ENCODE data around the gene AGER. TPM values are rescaled to one million over a fixed set of nuclear protein-coding genes. Genes with fewer than 3 reads are reported as not detected.
A peak's percentile ranks its signal among the peaks of the same experiment; 100 is the strongest.

Gene AGER
- total and polyA plus RNA-seq, 2 donors (not counting 1 experiment from before 2014, with no cell fraction given), result 29.9 to 38.8 TPM

DNA sequence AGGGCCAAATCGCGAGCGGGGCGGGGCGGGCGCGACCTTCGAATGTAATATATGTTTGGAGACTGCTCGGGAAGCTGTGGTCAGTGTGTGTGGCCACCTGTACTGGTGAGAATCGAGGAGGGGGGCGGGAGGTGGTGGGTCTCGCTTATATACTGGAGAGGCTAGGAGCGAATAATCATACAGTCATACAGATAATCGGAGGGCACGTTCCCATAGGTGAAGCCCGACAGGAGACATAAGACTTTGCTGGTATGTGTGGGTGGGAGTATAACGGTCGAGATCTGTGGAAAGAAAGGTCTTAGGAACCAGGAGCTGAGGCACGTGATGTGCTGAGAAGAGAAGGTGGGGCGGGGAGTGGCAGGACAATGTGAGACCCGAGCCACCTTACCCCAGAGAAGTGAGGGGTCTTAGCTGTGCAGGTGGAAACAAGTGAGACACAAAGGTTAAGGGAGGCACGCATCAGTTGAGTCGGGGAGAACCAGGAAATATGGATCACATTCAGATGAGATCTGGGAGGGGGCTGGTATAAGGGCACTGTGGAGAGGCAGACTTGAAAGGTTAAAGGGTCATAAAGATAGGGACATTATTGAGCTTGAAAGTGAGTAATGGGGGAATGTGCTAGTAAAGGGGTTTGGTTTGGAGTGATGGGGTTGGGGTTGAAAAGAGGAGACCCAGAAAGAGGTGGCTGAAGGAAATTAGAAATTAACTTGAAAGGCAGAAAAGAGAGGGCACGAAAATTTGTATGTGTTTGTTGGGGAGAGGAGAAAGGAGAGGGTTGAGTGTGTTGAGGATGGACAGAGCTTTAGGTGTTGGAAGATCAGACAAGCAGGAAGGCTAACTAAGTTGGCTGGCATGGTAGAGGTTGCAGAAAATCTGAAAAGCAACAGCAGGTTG lies 5.3 kb downstream of the AGER start:
- Histone ChIP-seq H3K36me3 (replicated peaks in 1 of 2; ENCODE audit: control extremely low read depth in 1 of 2, control insufficient read depth in 1 of 2, extremely low read depth in 1 of 2, insufficient read depth in 2 of 2, low read length in 1 of 2) (peaks cover 0 to 35% of the 10 kb centered on the region in 2 experiments), H4K20me1 (ENCODE audit: control insufficient read depth, insufficient read depth, low read length, poor library complexity, severe bottlenecking) (no peaks in the 10 kb centered on the region), H3K27me3 (replicated peaks in 1 of 4; ENCODE audit: control extremely low read depth in 1 of 4, control insufficient read depth in 3 of 4, insufficient read depth in 4 of 4, low read length in 3 of 4) (no peaks in the 10 kb centered on the region), H3K4me1 (ENCODE audit: control insufficient read depth in 2 of 2, insufficient read depth in 2 of 2, low read length in 2 of 2) (peaks cover 34 to 40% of the 10 kb centered on the region in 2 donors), H3K4me3 (ENCODE audit: control extremely low read depth in 1 of 5, extremely low read depth in 1 of 5, insufficient read depth in 1 of 5, low read depth in 2 of 5, low read length in 4 of 5) (peak overlapping the region; percentile 68 to 92 (median 75)), H2AFZ (ENCODE audit: insufficient read depth, low read depth, low read length, poor library complexity, severe bottlenecking) (peak overlapping the region; percentile 74), H3K79me2 (ENCODE audit: control insufficient read depth, insufficient read depth, low read length) (peaks cover 36% of the 10 kb centered on the region), H3K27ac (ENCODE audit: low read length in 2 of 2) (peak overlapping the region; percentile 57 to 98), H3K9ac (ENCODE audit: low read length) (peak overlapping the region; percentile 81), H3K9me3 (ENCODE audit: control extremely low read depth in 1 of 3, control insufficient read depth in 2 of 3, insufficient read depth in 1 of 3, low read length in 2 of 3) (no peaks in the 10 kb centered on the region), H3K4me2 (replicated peaks; ENCODE audit: low read depth, low read length, poor library complexity, severe bottlenecking) (peak overlapping the region; percentile 93)
- Mint-ChIP-seq H3K27me3 (no peaks in the 10 kb centered on the region), H3K4me3 (peak overlapping the region; percentile 97), H3K27ac (peak overlapping the region; percentile 99), H3K9me3 (ENCODE audit: insufficient read depth) (no peaks in the 10 kb centered on the region), H3K4me1 (peaks cover 63% of the 10 kb centered on the region)
- CTCF ChIA-PET, result interaction anchor here (0.6 to 1.2 kb wide), 8 partner anchors 14 to 806 kb away, joined by 3 to 7 read pairs (median 4); partner anchors contain the start of genes GPSM3 and LY6G5C
- intact Hi-C loops (cut with micrococcal nuclease), result loop anchor here (1.0 to 5.0 kb wide), 9 partner anchors 17 to 1394 kb away; partner anchors contain the start of genes ATF6B, CSNK2B, HSD17B8 and LY6G5B
- no peak for DNase-seq
- WGBS (ENCODE audit: insufficient coverage), result 4% methylated on average over 21 of the region's 24 CpGs
- POLR2A ChIA-PET, result interaction anchor here (0.6 to 3.0 kb wide), 6 partner anchors 10 to 77 kb away, joined by 3 to 25 read pairs (median 6); partner anchors contain the start of genes GPSM3 and PBX2
- no peak for ATAC-seq (ENCODE audit: low read depth)
- TF ChIP-seq, protein P1, sequence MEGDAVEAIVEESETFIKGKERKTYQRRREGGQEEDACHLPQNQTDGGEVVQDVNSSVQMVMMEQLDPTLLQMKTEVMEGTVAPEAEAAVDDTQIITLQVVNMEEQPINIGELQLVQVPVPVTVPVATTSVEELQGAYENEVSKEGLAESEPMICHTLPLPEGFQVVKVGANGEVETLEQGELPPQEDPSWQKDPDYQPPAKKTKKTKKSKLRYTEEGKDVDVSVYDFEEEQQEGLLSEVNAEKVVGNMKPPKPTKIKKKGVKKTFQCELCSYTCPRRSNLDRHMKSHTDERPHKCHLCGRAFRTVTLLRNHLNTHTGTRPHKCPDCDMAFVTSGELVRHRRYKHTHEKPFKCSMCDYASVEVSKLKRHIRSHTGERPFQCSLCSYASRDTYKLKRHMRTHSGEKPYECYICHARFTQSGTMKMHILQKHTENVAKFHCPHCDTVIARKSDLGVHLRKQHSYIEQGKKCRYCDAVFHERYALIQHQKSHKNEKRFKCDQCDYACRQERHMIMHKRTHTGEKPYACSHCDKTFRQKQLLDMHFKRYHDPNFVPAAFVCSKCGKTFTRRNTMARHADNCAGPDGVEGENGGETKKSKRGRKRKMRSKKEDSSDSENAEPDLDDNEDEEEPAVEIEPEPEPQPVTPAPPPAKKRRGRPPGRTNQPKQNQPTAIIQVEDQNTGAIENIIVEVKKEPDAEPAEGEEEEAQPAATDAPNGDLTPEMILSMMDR (IDR thresholded peaks at IDR 0.05), result no peak
- no peak for TF ChIP-seq EZH2 (IDR thresholded peaks at IDR 0.05; ENCODE audit: borderline replicate concordance, insufficient read depth, low read depth, low read length, poor library complexity, severe bottlenecking)
